ENCODE data around the gene NANS.
"Not testable (repeated sequence)": the region's sequence is repeated elsewhere in the genome, so short reads cannot be mapped to it uniquely, and the experiment has no call there.

Gene NANS

GRCh38 chr9:98039607-98040017, 16.9 kb upstream of the NANS start:
- no peak for DNase-seq

GRCh38 chr9:98040212-98040611, 16.3 kb upstream of the NANS start:
- DNase-seq = no peak

GRCh38 chr9:98043915-98044314, 12.6 kb upstream of the NANS start:
- no peak for DNase-seq

- DNase-seq = no peak
Observed at GRCh38 chr9:98045234-98046179, 11.0 kb upstream of the NANS start.

- DNase-seq = no peak
Observed at GRCh38 chr9:98046180-98046543, 10.4 kb upstream of the NANS start.

- no peak for DNase-seq
Observed at GRCh38 chr9:98047002-98047401, 9.5 kb upstream of the NANS start.

- no peak for DNase-seq
Observed at GRCh38 chr9:98049288-98050072, 7.1 kb upstream of the NANS start.

GRCh38 chr9:98050351-98050750, 6.2 kb upstream of the NANS start:
- no peak for DNase-seq

GRCh38 chr9:98054376-98054951, 2.1 kb upstream of the NANS start:
- DNase-seq = no peak

GRCh38 chr9:98057138-98057799, 737 bp downstream of the NANS start:
- no peak for DNase-seq

- no peak for DNase-seq
Observed at GRCh38 chr9:98062161-98062560, 5.6 kb downstream of the NANS start.

GRCh38 chr9:98064623-98065392, 8.3 kb downstream of the NANS start:
- DNase-seq = no peak

GRCh38 chr9:98066235-98066634, 9.7 kb downstream of the NANS start:
- DNase-seq = no peak

GRCh38 chr9:98067184-98067583, 10.7 kb downstream of the NANS start:
- no peak for DNase-seq

GRCh38 chr9:98069551-98069950, 13.0 kb downstream of the NANS start:
- no peak for DNase-seq

GRCh38 chr9:98070704-98071103, 14.2 kb downstream of the NANS start:
- DNase-seq = no peak

GRCh38 chr9:98071737-98072136, 15.2 kb downstream of the NANS start:
- DNase-seq = no peak

GRCh38 chr9:98074115-98074990, 17.8 kb downstream of the NANS start:
- DNase-seq = peak; percentile 86

- DNase-seq = no peak
Observed at GRCh38 chr9:98075332-98075805, 18.8 kb downstream of the NANS start.

GRCh38 chr9:98076514-98076890, 20.0 kb downstream of the NANS start:
- not testable (repeated sequence) for DNase-seq

GRCh38 chr9:98078895-98079294, 22.4 kb downstream of the NANS start:
- DNase-seq = no peak

Measured in activated CD8-positive, alpha-beta memory T cell treated with anti-CD3 and anti-CD28 coated beads, Interleukin-2, amount 50 U/mL, for 48 hours (primary cell).